K562 (cell line): ENCODE data around the gene ZNF546.

Experiments
- CHD2 ChIP-seq: IDR thresholded peaks from 2 replicates; pipeline ENCODE4 v1.6.1; 2011; ENCODE audit warnings: low read depth, low read length
- MEF2D ChIP-seq: conservative IDR thresholded peaks from 2 replicates; pipeline ENCODE4 v1.6.1; 2016; ENCODE audit warnings: low read depth, missing genetic modification characterization, missing compliant biosample characterization
- NFYB ChIP-seq: IDR thresholded peaks from 2 replicates; pipeline ENCODE4 v1.6.1; 2011; ENCODE audit warnings: mild to moderate bottlenecking, moderate library complexity; ENCODE audit not compliant: insufficient read length; ENCODE audit errors: extremely low read depth
- TF ChIP-seq, protein P1 (sequence below): IDR thresholded peaks from 2 replicates; pipeline ENCODE4 v1.6.1; 2011; ENCODE audit not compliant: insufficient read length; ENCODE audit errors: extremely low read depth

DNA sequence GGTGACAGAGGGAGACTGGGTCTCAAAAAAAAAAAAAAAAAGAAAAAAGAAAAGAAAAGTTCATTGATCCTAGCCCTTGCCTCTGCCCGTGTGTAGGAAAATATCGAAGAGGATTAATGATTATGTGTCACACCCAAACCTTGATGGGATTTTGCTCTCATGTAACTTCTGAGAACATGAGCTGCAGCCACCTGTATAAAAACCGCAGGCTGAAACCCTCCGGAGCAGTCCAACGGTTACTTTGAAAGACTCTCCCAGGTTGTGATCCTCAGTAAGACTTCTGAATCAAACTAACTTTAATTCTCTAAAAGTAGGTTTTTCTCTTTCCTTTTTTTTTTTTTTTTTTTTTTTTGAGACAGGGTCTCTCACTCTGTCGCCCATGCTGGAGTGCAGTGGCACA lies 30.2 kb upstream of the ZNF546 start:
- TF ChIP-seq, protein P1, sequence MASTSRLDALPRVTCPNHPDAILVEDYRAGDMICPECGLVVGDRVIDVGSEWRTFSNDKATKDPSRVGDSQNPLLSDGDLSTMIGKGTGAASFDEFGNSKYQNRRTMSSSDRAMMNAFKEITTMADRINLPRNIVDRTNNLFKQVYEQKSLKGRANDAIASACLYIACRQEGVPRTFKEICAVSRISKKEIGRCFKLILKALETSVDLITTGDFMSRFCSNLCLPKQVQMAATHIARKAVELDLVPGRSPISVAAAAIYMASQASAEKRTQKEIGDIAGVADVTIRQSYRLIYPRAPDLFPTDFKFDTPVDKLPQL = no peak
- TF ChIP-seq MEF2D (tag) (no peak), NFYB (no peak), CHD2 (no peak)
